NCI-H526 (cell line): Measurements from ENCODE around the gene POP4.

Experiments
- DNase-seq, 2 experiments: peaks; one replicate each; lab custom pipeline; 2025; lab: John Stamatoyannopoulos, UW

POP4 gene

GRCh38 chr19:29629836-29630534 lies 23.9 kb downstream of the POP4 start:
- DNase-seq, result no peak

- no peak for DNase-seq
These were observed 24.6 kb downstream of the POP4 start for GRCh38 chr19:29630655-29631054.

- no peak for DNase-seq
These were observed 25.4 kb downstream of the POP4 start for GRCh38 chr19:29631450-29631849.

GRCh38 chr19:29634002-29634401 lies 27.9 kb downstream of the POP4 start:
- DNase-seq, result no peak

GRCh38 chr19:29634423-29635130 lies 28.5 kb downstream of the POP4 start:
- no peak for DNase-seq

- no peak for DNase-seq
These were observed 29.9 kb downstream of the POP4 start for GRCh38 chr19:29635963-29636362.

DNA sequence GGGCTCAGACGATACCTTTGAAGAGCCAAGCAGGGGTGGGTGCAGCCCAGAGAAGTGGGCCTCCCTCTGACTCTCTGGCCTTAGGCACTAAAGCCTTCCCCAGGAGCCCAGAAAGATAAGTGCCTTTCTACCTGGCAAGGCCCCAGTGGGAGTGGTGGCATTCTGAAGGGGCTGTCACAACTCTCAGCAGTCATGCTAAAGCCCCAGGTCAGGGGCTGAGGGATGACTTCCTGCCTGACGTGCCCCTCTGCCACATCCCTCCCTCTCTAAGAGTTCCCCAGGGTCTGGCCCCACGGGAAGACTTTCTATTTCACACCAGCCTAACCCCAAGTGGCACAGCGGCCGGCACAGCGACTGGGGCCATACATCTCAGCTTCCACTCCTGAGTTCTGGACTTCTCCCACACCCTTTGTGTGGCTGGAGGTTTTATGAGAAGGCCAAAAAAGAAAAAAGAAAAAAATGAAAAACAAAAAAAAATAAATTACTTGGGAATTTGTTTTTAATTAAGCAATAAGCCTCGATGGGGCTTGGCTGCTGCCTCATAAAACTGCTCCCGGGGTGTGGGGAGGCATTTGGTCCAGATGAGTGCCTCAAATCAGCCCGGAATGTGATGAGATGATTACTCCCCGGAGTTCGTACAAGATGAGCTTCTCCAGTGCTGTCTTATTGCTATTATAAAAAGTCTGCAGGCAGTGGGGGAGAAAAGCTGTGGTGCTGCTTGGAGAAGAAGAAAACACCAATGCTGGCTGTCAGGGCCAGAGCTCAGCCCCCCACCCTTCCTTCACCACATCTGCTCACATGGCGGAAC lies 30.7 kb downstream of the POP4 start:
- DNase-seq, result no peak

DNA sequence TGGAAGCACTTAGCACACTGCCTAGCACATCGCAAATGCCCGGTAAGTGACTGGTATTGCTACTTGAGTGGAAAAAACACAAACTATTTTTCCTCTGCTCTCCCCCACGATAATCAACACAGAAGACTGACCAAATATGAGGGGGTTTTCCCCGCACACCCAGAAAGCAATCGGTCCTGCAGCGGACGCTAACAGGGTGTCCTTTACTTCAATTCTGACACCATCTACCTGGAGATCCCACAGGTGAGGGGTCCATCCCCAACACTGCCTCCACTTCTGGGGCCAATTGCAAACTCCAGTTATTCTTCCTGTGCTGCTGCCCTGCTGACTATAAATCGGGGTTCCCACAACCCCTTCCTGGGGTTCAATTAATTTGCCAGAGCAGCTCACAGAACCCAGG lies 33.0 kb downstream of the POP4 start:
- DNase-seq, result no peak

GRCh38 chr19:29640231-29640630 lies 34.1 kb downstream of the POP4 start:
- no peak for DNase-seq

- DNase-seq, result no peak
These were observed 35.5 kb downstream of the POP4 start for GRCh38 chr19:29641597-29641996.

DNA sequence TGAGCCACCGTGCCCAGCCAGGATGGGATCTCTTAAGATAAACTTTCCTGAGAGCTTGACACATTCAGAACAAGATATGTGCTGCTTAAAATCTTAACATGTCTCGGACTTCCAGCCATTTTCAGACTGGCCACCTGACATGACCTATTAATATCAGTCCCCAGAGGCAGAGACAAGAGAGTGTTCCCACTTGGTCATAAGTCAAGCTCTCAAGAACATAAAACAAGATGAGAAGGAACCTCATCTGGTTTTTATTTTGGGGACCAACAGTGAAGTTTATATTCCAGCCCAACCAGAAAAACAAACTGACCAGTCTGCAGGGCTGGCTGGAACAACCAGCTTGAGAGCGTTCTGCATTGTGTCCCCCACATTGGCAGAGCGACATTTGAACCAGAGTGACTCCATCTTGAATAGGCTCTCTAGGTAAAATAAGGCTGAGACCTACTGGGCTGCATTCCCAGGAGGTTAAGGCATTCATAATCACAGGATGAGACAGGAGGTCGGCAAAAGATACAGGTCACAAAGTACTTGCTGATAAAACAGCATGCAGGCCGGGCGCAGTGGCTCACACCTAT lies 37.4 kb downstream of the POP4 start:
- no peak for DNase-seq

- DNase-seq, result no peak
These were observed 38.1 kb downstream of the POP4 start for GRCh38 chr19:29644210-29644609.

GRCh38 chr19:29645491-29645867 lies 39.4 kb downstream of the POP4 start:
- no peak for DNase-seq

DNA sequence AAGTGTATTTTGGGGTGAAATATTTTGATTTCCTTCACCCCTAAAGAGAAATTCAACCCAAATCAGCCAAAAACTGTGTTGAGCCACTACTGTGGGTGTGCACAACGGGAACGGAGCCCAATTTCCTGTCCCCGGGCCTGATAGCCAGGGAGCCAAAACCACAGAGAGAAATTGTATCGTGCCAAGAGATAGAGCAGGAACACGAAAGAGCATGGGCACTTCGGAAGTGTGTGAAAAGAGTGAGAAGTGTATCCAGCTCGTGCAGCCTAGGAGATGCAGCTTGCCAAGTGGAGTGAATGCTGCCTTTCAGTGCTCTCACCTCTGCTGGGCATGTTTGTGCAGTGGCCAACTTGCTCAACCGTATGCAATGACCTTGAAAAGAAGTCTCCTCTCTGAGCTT lies 39.8 kb downstream of the POP4 start:
- DNase-seq, result no peak

GRCh38 chr19:29650772-29651387 lies 44.8 kb downstream of the POP4 start:
- no peak for DNase-seq

DNA sequence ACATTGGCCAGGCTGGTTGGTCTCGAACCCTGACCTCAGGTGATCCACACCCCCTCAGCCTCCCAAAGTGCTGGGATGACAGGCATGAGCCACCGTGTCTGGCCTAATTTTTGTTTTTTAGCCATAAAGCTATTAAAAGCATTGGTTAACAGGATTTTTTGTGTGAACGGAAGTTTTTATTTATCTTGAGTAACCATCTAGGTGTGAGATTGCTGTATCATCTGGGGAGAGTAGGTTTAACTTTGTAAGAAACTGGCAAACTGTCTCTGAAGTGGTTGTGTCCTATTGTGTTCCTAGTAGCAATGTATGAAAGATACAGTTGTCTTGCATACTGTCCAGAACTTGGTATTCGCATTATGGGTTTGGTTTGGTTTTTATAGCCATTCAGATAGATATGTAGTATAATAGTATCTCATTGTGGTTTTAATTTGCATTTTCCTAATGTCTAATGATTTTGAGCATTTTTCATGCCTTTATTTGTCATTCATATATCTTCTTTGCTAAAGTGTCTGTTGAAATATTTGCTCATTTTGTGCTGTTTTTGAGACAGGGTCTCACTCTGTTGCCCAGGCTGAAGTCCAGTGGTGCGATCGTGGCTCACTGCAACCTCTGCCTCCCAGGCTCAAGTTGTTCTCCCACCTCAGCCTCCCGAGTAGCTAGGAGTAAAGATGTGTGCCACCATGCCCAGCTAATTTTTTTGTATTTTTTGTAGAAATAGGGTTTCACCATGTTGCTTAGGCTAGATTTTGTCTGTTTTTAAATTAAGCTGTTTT lies 45.7 kb downstream of the POP4 start:
- DNase-seq, result no peak

- no peak for DNase-seq
These were observed 47.3 kb downstream of the POP4 start for GRCh38 chr19:29653398-29653797.

DNA sequence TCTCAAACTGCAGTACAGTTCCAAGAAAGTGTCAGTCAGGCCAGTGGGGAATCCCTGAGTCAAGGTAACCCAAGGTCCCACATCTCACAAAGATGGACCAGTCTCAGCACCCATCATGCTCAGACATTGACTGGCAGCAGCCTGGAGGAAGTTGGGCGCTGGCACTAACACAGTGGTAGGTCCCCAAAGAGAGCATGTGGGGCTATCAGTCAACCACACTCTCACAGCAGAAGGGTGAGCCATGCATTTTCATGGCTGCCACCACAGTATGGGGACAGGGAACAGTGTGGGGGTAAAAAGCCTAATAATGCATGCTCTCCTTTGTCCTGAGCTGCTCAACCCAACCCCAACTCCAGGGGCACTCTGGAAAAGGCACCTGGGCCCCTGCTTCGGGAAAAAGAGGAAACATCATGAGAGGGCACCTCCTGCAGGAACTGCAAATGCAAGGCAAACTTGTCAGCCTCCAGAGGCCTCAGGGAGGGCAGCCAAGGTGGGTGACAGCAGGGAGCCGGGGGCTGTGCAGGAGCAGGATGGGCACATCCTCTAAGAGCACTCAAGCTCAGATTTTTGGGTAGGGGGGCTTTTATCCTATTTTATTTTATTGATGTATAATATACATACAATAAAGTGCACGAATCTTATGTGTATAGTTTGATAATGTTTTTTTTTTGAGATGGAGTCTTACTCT lies 49.7 kb downstream of the POP4 start:
- DNase-seq, result no peak

DNA sequence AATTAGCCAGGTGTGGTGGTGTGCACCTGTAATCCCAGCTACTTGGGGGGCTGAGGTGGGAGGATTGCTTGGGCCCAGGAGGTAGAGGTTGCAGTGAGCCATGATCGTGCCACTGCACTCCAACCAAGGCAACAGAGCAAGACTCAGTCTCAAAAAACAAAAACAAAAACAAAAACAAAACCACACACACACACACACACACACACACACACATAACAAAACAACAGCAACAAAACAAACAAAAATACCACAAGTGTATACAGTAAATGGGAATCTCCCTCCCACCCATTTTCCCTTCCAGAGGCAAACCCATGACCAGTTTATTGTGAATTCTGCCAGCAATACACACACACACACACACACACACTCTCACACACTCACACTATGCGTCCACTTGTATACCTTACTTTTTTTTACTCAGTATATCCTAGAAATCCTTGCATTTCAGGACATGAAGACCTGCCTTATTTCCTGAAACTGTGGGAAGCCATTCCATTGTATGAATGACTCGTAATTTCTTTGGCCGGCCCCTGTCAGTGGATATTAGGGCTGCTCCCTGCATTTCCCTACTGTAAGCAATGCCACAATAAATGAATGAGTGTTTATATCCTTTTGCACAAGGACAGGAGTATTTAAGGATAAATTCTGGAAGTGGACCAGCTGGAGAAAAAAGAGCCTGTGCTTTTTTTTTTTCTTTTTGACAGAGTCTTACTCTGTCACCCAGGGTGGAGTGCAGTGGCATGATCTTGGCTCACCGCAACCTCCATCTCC lies 52.3 kb downstream of the POP4 start:
- DNase-seq, result no peak

- no peak for DNase-seq
These were observed 54.8 kb downstream of the POP4 start for GRCh38 chr19:29660835-29661234.
